NCI-H774 (cell line): Measurements from ENCODE around the gene CHST5.
"Not testable (repeated sequence)": the region's sequence is repeated elsewhere in the genome, so short reads cannot be mapped to it uniquely, and the experiment has no call there.

Source experiments
- DNase-seq: peaks from one replicate; lab custom pipeline; 2025; lab: John Stamatoyannopoulos, UW

The CHST5 gene

DNA sequence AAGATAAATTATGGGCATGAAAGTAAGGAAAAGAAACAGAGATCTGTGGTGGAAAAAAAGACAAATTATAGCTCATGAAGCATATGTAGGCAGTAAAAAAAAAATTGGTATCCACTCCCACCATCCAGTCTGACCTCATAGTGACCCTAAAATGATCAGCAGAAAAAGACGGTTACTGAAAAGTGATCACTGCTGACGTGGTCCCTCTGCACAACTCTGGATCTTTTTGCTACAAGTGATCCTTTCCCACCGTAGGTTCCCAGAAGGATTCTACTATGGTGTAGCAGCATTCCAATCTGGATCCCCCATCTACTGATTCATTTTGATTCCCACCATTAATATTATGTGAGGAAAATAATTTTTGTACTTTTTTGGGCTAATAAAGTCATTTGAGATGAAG is 29.8 kb downstream of the CHST5 start:
- DNase-seq: no peak

DNA sequence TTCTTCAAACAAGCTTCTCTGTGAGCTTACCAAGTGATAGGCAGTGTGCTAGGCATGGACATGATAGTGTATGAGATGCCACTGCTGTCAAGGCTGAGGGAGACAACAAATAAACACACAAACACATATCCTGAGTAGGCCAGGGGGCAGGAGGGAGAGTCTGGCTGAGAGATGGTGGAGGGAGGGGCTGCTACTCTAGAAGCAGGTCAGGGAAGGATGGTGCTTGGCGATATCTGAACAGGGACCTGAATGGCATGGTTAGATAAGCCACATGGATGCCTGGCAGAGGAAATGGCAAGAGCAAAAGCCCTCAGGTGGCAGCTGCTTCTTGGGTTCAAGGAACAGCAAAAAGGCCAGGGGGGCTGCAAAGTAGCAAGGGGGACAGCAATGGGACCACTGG is 32.1 kb downstream of the CHST5 start:
- DNase-seq: no peak

DNA sequence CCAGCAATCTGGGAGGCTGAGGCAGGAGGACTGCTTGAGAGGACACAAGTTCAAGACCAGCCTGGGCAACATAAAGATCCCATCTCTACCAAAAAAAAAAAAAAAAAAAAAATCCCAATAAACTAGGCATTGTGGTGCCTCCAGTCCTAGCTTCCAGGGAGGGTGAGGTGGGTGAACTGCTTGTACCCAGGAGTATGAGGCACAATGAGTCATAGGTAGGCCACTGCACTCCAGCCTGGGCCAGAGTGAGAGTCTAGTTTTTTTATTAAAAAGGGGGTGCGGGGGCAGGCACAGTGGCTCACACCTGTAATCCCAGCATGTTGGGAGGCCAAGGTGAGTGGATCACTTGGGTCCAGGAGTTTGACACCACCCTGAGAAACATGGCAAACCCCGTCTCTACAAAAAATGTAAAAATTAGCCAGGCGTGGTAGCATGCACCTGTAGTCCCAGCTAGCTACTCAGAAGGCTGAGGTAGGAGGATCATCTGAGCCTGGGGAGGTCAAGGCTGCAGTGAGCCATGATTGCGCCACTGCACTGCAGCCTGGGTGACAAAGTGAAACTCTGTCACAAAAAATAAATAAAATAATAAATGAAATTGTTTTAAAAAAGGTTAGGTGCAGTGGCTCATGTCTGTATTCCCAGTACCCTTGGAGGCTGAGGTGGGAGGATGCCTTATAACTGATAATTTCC is 32.8 kb downstream of the CHST5 start:
- no peak for DNase-seq

DNA sequence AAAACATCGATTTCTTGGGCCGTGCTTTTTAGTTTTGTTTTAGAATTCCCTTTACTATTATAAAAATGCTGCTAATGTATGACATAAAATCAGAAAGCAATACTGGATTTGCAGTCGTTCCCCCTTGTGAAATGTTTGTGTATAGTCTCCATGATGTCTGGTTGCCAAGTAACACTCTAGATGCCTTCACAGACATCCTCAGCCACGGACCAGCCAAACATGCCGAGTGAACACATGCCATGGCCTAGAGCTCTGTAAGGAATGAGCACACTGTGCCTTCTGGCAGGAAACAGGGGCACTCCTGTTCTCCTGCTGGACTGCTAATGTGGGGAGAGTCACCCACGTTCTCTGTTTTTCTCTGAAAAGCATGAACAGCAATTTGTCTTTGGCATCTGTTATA is 34.1 kb downstream of the CHST5 start:
- DNase-seq: not testable (repeated sequence)

DNA sequence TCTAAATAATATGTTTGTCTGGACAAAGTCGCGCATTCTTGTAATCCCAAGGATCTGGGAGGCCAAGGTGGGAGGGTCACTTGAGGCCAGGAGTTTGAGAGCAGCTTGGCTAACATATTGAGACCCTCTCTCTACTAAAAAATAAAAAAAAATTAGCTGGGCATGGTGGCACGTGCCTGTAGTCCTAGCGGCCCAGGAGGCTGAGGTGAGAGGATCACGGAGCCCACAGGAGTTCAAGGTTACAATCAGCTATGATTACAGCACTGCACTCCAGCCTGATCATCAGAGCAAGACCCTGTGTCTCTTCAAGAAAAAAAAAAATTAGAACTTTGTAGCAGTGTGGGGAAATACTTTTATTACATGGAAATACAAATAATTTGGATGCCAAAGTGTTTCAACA is 34.5 kb downstream of the CHST5 start:
- DNase-seq: no peak

DNA sequence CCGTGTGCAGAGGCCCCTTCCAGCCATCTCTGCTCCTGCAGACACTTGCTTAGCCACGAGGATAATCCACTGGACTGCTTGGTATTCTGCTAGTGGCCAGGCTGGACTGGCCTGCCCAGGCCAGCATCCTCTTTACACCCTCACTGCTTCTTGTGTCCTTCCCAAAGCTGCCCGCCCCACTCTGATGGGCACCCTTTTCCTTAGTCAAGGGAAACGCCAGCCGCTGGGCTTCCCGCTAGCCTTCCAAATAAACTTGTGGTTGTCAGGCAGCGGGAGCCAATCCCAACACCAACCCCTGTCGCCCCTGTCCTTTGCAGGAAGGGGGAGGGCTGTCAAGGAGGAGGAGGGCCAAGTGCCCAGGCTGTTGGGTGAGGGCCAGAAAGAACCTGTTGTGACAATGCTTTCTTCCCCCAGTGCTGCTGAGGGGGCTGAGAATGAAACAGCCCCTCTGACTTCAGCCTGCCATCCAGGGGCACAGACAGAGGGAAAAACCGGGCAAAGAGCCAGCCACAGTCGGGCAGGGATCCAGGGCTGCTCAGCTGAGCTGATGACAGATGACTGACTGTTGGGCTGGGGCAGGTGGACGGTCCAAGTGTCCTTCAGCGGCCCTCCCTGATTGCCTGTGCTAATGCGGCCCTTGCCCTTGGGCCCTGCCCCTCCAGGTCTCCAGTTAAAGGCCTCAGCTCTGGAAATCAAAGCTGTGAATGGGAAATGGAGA is 37.1 kb downstream of the CHST5 start:
- DNase-seq: peak; percentile 10

DNA sequence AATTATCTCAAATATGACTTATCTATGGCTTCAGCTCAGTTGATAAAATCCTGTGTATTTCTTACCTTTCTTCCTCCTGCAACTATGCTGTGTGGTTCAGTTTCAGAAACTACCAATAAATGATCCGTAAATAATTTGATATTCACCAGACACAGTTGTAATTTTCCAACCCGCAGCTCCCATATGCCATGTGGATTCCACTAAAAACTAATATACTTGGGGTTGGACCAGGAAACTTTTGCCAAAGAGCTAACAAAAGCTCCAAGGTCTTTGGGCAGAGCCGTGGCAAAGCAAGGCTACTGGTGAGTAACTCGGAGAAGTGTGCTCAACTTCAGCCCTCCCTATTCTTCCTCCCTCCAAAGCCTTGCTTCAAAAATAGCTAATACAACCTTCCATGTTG is 38.4 kb downstream of the CHST5 start:
- DNase-seq: no peak

DNA sequence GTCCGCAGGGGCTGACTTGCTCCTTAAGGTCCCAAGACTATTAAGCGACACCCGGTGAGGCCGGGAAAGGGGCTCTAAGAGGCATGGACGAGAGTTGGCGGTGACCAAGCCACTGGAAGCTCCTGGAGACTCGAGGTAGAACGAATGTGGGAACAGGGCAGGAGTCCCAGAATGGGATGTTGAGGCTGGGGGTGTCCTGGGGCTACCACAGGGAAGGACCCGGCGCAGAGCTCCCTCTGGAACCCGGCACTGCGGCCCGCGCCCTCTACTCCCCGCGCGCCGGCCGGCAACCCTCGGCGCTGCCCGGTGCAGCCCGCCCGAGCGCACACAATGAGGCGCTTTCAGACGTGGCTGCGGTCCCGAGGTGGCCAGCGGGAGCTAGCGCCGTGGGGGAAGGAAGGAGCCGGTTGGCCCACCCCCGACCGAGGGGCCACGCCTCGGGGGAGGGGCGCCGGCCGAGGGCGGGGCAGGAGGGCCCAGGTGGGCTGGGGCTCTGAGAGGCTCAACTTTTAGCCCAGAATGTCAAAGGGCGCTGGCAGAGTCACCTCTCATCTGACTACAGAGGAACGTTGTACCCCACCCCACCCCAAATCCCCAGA is 40.7 kb downstream of the CHST5 start, which contains the start of gene CHST6:
Gene CHST6 (minus strand): TSS at position 366 of the 599 bp plus-strand sequence. CDS start 15,613 bp downstream, outside the sequence.
- DNase-seq: no peak

DNA sequence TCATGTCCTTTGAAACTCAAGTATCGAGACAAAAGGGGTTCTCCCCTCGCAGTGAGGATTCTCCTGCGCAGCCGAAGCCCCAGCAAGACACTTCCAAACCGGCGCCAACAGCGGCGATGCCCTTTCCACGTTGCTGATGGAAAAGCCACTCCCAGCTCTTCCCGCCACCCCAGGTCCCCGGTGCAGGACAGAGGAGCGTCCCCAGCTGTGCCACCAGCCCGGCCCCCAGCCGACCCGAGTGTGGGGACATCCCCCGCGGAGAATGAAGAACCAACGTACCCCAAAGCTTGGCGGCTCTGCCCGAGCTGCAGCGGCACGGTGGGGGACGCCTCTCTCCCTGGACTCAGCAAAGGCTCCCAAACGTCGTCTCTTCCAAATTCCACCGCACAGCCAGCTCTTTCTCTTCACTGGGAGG is 41.2 kb downstream of the CHST5 start:
- DNase-seq: no peak

DNA sequence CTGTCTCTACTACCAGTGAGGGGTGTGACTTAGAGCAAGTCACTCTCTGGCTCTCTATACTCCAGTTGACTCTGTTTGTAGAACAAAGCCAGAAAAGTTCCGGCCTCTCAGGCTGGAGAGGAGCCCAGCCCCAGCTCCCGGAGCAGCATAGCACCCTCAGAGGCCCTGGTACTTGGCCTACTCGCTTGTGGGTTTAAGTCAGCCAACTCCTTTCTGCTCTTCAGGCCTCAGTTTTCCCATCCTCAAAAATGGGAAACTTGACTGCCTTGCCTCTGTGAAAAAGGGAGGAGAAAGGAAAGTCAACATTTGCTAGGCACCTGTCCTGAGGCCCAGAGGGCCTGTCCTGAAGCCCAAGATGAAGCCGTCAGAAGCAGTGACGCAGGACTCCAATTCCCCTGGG is 41.7 kb downstream of the CHST5 start:
- no peak for DNase-seq

DNA sequence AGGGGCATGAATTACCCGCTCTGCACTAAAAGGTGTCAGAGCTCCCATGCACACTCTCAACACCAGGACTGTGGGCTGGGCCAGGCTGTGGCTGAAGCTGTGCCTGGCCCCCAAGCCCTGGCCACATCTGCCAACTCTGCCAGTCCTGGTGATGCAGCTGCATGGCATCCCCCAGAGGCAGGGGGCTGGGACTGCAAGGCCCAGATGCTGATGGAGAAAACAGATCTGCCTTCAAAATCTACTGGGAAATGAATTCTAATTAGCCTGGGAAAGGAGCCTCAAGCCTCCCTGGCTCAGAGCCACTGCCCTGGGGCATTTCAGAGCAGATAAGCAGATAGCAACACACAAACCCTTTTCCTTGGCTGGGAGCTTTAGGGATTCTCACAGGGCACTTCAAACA is 44.0 kb downstream of the CHST5 start:
- DNase-seq: no peak

DNA sequence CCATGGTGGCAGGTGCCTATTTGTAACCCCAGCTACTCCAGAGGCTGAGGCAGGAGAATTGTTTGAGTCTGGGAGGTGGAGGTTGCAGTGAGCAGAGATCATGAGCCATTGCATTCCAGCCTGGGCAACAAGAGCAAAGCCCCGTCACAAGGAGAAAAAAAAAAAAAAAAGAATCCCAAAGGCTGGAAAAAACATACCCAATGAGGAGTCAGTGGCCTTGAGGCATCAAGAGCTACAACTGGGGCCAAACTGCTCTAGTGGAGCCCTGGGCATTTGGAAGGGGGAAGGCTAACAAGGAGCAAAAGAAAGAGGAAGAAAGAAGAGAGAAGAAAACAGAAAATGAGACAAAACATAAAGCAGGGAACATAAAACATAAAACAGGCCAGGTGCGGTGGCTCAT is 47.6 kb downstream of the CHST5 start:
- no peak for DNase-seq

DNA sequence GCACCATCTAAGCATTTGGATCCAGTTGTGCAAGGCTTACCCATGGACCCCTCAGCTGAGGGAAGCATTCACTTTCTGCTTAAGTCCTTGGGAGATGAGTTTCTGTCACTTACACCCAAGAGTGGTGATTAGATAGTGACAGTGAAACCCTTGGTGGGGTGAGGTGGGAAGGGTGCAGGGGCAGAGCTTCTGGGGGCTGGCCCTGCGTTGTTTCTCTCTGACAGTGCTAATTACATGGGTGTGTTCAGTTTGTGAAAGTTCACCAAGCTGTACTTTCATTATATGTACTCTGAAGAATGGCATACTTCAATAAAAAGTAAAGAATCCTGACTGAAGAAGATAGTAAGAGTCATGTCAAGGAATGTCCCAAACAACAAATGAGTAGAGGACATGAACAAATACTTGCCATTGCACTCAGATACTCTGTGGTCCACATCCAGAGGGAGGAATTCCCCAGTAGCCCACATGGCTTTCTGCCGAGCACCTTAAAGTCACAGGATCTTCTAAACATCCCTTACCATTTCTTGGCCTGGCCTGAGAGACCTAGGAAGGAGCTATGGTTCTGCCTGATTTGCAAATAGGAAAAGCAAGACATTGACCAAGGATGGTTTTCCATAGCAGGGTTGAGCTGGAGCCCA is 49.1 kb downstream of the CHST5 start:
- no peak for DNase-seq

DNA sequence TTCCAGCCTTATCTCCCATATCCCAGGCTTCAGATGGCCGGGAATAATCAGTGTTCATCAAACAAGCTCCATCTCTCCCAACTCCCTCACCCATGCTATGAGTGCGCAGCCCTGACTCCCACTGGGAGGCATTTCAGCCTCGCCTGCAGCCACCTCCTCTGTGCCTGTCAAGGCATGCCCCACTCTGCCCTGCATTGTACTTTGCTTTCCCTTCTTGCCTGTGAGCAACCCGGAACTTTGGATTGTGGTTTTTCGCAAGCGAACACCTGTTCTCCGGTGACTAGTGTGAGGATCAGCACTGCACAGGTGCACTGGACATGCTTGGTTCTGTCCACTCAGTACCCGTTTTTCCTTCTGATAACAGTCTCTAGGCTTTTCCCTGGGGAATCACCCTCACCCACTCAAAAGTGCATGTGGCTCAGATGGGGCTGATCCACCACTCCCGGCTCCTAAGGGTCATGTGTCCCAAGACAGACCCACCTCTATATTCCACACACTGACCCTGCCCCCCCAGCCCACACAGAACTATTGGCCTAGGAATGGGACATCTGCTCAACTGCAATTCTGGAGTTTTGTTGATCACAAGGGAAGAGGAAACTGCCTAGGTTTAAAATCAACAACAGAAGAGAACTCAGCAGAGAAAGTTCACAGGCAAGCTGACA is 49.8 kb downstream of the CHST5 start:
- no peak for DNase-seq

DNA sequence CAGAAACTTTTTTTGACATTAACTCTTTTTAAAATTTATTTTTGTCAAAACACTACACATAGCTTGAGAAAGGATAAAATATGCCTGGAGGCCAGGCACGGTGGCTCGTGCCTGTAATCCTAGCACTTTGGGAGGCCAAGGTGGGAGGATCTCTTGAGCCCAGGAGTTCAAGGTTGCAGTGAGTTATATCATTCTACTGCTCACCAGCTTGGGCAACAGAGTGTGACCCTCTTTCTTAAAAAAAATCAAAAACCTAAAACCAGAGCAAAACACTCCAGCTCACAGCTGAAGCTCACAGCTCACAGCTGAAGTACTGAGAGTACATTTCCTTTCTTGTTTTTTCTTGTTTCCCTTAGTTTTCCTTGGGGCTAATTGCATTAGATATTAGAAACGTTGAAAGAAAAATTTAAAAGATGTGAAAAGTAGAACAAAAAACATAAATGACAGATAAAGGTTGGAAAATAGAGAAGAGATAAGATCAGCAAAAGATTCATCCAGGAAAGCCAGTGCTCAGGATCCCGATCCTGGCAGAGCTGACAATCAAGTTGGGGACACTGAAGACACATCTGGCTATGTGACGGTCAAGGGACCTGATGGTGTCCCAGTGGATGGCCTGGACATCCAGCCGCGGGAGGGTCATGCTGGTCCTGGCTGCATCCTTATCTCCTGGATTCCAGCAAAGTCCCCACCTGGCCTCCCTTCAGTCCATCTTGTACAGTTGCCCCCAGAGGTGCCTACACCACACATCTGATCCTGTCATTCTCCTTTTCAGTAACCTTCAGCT is 50.5 kb downstream of the CHST5 start:
- DNase-seq: no peak

DNA sequence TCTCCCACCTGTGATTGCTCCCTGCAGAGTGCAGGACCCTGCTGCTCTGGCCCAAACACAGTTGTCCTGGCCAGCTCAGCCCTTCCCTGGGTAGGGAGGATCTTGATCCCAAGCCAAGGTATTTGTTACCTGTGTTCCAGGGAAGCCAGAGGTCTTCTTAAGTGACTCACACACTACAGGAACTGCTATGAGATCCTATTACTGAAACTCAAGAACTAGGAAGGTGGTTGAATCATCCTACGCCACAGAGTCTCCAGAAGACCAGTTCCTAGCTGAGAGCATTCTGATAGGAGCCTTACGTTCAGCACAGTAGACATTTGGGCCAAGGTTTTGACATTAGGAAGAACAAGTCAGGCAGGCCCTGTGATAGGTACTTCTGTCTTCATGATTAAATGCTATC is 52.7 kb downstream of the CHST5 start:
- DNase-seq: no peak

DNA sequence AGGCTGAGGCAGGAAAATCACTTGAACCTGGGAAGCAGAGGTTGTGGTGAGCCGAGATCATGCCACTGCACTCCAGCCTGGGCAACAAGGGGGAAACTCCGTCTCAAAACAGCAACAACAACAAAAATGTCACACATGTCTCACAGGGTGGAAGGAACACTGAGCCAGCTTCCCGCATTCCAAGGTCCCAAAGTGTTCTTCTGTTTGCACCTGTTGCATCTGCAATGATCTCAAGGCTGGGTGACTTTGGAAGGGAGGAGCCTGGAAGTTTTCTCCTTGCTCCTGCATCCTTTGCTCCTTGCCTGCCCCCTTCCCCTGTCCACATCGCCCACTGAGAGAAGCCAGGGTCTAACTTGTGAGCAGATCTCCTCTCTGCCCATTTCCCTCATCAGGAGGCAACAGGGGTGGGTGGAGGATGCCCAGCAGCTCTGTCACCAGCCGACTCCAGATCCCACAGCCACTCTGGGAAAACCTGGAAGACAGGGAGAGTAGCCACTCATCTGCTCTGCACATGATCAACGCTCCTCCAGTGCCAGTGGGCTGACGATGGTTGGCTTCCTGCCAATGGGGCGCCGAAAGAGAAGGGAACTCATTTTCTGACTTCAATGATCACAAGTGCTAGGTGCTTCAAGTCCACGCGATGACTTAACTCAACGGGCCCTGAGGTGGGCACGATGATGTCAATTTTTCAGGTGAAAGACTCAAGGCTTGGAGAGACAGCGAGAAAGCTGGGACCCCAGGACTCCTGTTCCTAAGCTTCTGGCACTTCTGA is 53.3 kb downstream of the CHST5 start:
- DNase-seq: no peak

DNA sequence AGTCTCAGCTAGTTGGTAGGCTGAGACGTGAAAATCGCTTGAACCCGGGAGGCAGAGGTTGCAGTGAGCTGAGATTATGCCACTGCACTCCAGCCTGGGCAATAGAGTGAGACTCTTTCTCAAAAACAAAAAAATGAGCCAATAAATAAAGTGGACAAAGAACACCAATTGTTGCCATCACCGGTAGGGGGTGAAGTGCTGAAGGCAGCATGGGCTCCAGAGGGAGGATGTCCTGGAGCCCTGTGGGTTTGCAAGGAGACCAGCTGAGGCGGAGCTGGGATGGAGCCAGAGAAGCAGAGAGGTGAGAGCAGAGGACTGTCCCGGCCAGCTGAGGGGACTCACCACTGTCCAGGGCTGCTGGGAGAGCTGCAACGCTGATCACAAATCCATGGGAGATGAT is 54.4 kb downstream of the CHST5 start:
- DNase-seq: no peak

DNA sequence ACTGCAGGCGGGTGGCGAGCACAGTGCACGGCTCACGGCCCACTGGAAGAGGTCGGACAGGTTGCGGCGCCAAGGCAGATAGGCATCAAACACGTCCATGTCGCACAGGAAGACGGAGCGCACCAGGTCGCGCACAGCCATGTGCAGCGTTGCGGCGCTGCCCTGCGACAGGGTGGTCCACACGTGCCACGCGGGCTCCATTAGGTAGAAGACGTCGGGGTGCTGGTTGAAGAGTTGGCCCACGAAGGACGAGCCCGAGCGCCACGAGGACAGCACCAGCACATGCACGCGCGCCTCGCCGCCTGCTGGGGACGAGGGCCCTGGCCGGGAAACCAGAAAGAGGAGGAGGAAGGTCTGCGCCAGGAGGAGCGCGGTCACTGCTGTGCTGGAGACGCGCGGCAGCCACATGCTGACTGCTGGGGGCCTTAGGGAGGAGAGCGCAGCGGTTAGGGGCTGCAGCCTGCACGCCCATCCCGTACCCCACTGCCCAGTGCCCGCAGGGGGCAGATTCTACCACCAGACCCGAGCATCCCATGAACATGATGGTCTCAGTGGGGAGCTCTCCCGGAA is 56.4 kb downstream of the CHST5 start:
- DNase-seq: no peak
